ENCODE results near the gene BMX. TPM values are rescaled to one million over a fixed set of nuclear protein-coding genes. Genes with fewer than 3 reads are reported as not detected.

Gene BMX
- total and polyA plus RNA-seq, 2 donors (not counting 1 experiment from before 2014, with no cell fraction given) = not detected

- TF ChIP-seq EZH2 (IDR thresholded peaks at IDR 0.05; ENCODE audit: borderline replicate concordance, insufficient read depth, low read depth, low read length, poor library complexity, severe bottlenecking) (no peak), CTCF (IDR thresholded peaks at IDR 0.05) (no peak)
- Histone ChIP-seq H3K9me3 (ENCODE audit: control extremely low read depth in 1 of 3, control insufficient read depth in 2 of 3, insufficient read depth in 1 of 3, low read length in 2 of 3) (no peaks in the 10 kb centered on the region), H3K27ac (ENCODE audit: low read length in 2 of 2) (no peak overlapping the region), H3K79me2 (ENCODE audit: control insufficient read depth, insufficient read depth, low read length) (no peaks in the 10 kb centered on the region), H3K9ac (ENCODE audit: low read length) (no peak overlapping the region), H3K27me3 (replicated peaks in 1 of 4; ENCODE audit: control extremely low read depth in 1 of 4, control insufficient read depth in 3 of 4, insufficient read depth in 4 of 4, low read length in 3 of 4) (peaks cover 0 to 2% (median 0%) of the 10 kb centered on the region in 4 experiments), H3K36me3 (replicated peaks in 1 of 2; ENCODE audit: control extremely low read depth in 1 of 2, control insufficient read depth in 1 of 2, extremely low read depth in 1 of 2, insufficient read depth in 2 of 2, low read length in 1 of 2) (no peaks in the 10 kb centered on the region), H2AFZ (ENCODE audit: insufficient read depth, low read depth, low read length, poor library complexity, severe bottlenecking) (no peak overlapping the region), H3K4me3 (ENCODE audit: control extremely low read depth in 1 of 5, extremely low read depth in 1 of 5, insufficient read depth in 1 of 5, low read depth in 2 of 5, low read length in 4 of 5) (no peak overlapping the region), H3K4me1 (ENCODE audit: control insufficient read depth in 2 of 2, insufficient read depth in 2 of 2, low read length in 2 of 2) (no peaks in the 10 kb centered on the region), H4K20me1 (ENCODE audit: control insufficient read depth, insufficient read depth, low read length, poor library complexity, severe bottlenecking) (no peaks in the 10 kb centered on the region), H3K4me2 (replicated peaks; ENCODE audit: low read depth, low read length, poor library complexity, severe bottlenecking) (no peak overlapping the region)
- Mint-ChIP-seq H3K27ac (no peak overlapping the region), H3K4me3 (no peak overlapping the region), H3K4me1 (no peaks in the 10 kb centered on the region), H3K27me3 (peaks cover 3% of the 10 kb centered on the region), H3K9me3 (ENCODE audit: insufficient read depth) (no peaks in the 10 kb centered on the region)
- ATAC-seq (ENCODE audit: low read depth) (no peak), DNase-seq (no peak)
- ChIA-PET POLR2A (no interaction called here), CTCF (no interaction called here)
- intact Hi-C loops (cut with micrococcal nuclease) = no loop called here
These were observed 22.5 kb downstream of the BMX start for GRCh38 chrX:15523088-15523487.

- Histone ChIP-seq H3K4me3 (ENCODE audit: control extremely low read depth in 1 of 5, extremely low read depth in 1 of 5, insufficient read depth in 1 of 5, low read depth in 2 of 5, low read length in 4 of 5) (no peak overlapping the region), H2AFZ (ENCODE audit: insufficient read depth, low read depth, low read length, poor library complexity, severe bottlenecking) (no peak overlapping the region), H3K36me3 (replicated peaks in 1 of 2; ENCODE audit: control extremely low read depth in 1 of 2, control insufficient read depth in 1 of 2, extremely low read depth in 1 of 2, insufficient read depth in 2 of 2, low read length in 1 of 2) (no peaks in the 10 kb centered on the region), H3K4me2 (replicated peaks; ENCODE audit: low read depth, low read length, poor library complexity, severe bottlenecking) (no peak overlapping the region), H3K9ac (ENCODE audit: low read length) (no peak overlapping the region), H4K20me1 (ENCODE audit: control insufficient read depth, insufficient read depth, low read length, poor library complexity, severe bottlenecking) (no peaks in the 10 kb centered on the region), H3K27ac (ENCODE audit: low read length in 2 of 2) (no peak overlapping the region), H3K79me2 (ENCODE audit: control insufficient read depth, insufficient read depth, low read length) (no peaks in the 10 kb centered on the region), H3K9me3 (ENCODE audit: control extremely low read depth in 1 of 3, control insufficient read depth in 2 of 3, insufficient read depth in 1 of 3, low read length in 2 of 3) (no peaks in the 10 kb centered on the region), H3K27me3 (replicated peaks in 1 of 4; ENCODE audit: control extremely low read depth in 1 of 4, control insufficient read depth in 3 of 4, insufficient read depth in 4 of 4, low read length in 3 of 4) (peaks cover 0 to 2% (median 0%) of the 10 kb centered on the region in 4 experiments), H3K4me1 (ENCODE audit: control insufficient read depth in 2 of 2, insufficient read depth in 2 of 2, low read length in 2 of 2) (no peaks in the 10 kb centered on the region)
- intact Hi-C loops (cut with micrococcal nuclease) = no loop called here
- Mint-ChIP-seq H3K27me3 (peaks cover 3% of the 10 kb centered on the region), H3K4me1 (no peaks in the 10 kb centered on the region), H3K9me3 (ENCODE audit: insufficient read depth) (no peaks in the 10 kb centered on the region), H3K4me3 (no peak overlapping the region), H3K27ac (no peak overlapping the region)
- TF ChIP-seq CTCF (IDR thresholded peaks at IDR 0.05) (no peak), EZH2 (IDR thresholded peaks at IDR 0.05; ENCODE audit: borderline replicate concordance, insufficient read depth, low read depth, low read length, poor library complexity, severe bottlenecking) (no peak)
- DNase-seq (no peak), ATAC-seq (ENCODE audit: low read depth) (no peak)
- ChIA-PET CTCF (no interaction called here), POLR2A (no interaction called here)
These were observed 23.8 kb downstream of the BMX start for GRCh38 chrX:15524417-15524816.

All from B cell (primary cell).